GM18870 (cell line): ENCODE data around the gene PPIF.

ENCODE experiments used
- ATAC-seq: cut with Tn5 transposase; IDR thresholded peaks from one replicate; pipeline ENCODE4 v1.9.1; 2021; ENCODE audit warnings: moderate library complexity; ENCODE audit not compliant: unreplicated experiment

PPIF gene

GRCh38 chr10:79346388-79347225 lies 662 bp upstream of the PPIF start:
- ATAC-seq = no peak

- peak; percentile 46 for ATAC-seq
These were observed 798 bp downstream of the PPIF start for GRCh38 chr10:79347894-79348639.

GRCh38 chr10:79348640-79348988 lies 1.3 kb downstream of the PPIF start:
- ATAC-seq = no peak

GRCh38 chr10:79349072-79349491 lies 1.8 kb downstream of the PPIF start:
- no peak for ATAC-seq

- ATAC-seq = no peak
These were observed 2.6 kb downstream of the PPIF start for GRCh38 chr10:79349766-79350406.

GRCh38 chr10:79350407-79351154 lies 3.3 kb downstream of the PPIF start:
- no peak for ATAC-seq

GRCh38 chr10:79351332-79351731 lies 4.1 kb downstream of the PPIF start:
- ATAC-seq = no peak

- ATAC-seq = no peak
These were observed 5.0 kb downstream of the PPIF start for GRCh38 chr10:79352035-79352877.

- ATAC-seq = no peak
These were observed 5.7 kb downstream of the PPIF start for GRCh38 chr10:79353000-79353406.

- ATAC-seq = no peak
These were observed 6.5 kb downstream of the PPIF start for GRCh38 chr10:79353726-79354125.

- ATAC-seq = no peak
These were observed 6.9 kb downstream of the PPIF start for GRCh38 chr10:79354141-79354540.

- no peak for ATAC-seq
These were observed 7.3 kb downstream of the PPIF start for GRCh38 chr10:79354615-79355014.

- ATAC-seq = no peak
These were observed 8.2 kb downstream of the PPIF start for GRCh38 chr10:79355420-79356017.

GRCh38 chr10:79356104-79356503 lies 8.8 kb downstream of the PPIF start:
- no peak for ATAC-seq

GRCh38 chr10:79357180-79357579 lies 9.9 kb downstream of the PPIF start:
- ATAC-seq = no peak

- ATAC-seq = no peak
These were observed 11.5 kb downstream of the PPIF start for GRCh38 chr10:79358811-79359210.

- no peak for ATAC-seq
These were observed 12.7 kb downstream of the PPIF start for GRCh38 chr10:79359816-79360498.

GRCh38 chr10:79360499-79361342 lies 13.5 kb downstream of the PPIF start:
- no peak for ATAC-seq
